Measurements from ENCODE around the gene NUDT5. TPM values are rescaled to one million over a fixed set of nuclear protein-coding genes. Genes with fewer than 3 reads are reported as not detected.

Gene NUDT5
- total RNA-seq, 4 donors from 2014 or later: 28.9 to 43.5 (median 42.8) TPM

DNA sequence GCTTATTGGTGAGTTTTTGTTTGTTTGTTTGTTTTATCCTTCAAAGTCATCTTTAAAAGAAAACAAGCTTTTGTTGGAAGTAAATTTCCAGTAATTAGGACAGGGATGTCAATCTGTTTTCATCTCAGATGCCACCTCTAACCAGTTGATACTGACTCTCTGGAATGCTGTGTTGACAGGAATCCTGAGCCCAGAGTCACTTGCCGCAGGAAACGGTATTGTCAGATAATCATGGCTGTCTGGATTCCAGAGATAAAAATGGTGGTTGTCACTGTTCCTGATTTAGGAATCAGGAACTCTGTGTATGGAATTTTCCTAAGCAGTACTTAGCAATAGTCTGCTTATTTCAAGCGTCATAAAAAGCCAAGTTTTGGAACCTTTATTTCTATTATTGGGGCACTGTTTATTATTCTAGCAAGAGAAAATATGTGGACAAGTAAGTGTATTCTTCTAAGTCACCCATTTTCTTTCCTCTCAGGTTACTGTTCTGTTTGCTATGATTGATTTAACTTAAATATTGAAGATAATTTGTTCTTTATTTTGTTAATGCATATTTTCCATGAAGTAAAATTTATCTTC is 39.5 kb upstream of the NUDT5 start:
- TF ChIP-seq, protein P1, sequence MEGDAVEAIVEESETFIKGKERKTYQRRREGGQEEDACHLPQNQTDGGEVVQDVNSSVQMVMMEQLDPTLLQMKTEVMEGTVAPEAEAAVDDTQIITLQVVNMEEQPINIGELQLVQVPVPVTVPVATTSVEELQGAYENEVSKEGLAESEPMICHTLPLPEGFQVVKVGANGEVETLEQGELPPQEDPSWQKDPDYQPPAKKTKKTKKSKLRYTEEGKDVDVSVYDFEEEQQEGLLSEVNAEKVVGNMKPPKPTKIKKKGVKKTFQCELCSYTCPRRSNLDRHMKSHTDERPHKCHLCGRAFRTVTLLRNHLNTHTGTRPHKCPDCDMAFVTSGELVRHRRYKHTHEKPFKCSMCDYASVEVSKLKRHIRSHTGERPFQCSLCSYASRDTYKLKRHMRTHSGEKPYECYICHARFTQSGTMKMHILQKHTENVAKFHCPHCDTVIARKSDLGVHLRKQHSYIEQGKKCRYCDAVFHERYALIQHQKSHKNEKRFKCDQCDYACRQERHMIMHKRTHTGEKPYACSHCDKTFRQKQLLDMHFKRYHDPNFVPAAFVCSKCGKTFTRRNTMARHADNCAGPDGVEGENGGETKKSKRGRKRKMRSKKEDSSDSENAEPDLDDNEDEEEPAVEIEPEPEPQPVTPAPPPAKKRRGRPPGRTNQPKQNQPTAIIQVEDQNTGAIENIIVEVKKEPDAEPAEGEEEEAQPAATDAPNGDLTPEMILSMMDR (IDR thresholded peaks at IDR 0.05; ENCODE audit: low read depth): no peak

DNA sequence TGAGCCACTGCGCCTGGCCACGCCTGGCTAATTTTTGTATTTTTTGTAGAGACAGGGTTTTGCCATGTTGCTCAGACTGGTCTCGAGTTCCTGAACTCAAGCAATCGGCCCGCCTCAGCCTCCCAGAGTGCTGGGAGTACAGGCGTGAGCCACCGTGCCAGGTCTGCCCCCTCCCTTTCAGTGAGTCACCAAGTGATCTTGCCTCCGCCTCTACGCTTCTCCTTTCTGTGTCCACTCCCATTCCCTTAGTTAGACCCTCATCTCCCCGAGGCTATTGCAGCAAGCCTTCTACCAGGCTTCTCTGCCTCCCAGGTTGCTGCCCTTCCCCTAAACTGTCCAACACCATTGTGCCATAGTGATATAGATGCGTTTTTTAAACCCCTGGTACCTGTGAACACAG is 33.2 kb upstream of the NUDT5 start:
- TF ChIP-seq, protein P1 (IDR thresholded peaks at IDR 0.05; ENCODE audit: low read depth): no peak

DNA sequence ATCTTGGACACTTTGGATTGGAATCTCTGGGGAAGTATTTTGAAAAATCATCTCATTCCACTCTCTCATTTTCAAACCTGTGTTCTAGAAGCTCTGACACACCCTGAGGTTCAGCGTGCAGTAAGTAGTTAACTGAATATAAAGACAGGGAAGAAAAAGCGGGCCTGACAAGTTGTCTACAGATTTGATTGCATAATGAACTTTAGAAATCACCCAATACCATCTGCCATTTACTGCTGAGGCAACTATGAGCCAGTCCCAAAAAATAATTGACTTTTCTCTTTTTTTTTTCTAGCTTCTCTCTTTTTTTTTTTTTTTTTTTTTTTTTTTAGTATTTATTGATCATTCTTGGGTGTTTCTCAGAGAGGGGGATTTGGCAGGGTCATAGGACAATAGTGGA is 29.8 kb upstream of the NUDT5 start:
- TF ChIP-seq, protein P1 (IDR thresholded peaks at IDR 0.05; ENCODE audit: low read depth): no peak

DNA sequence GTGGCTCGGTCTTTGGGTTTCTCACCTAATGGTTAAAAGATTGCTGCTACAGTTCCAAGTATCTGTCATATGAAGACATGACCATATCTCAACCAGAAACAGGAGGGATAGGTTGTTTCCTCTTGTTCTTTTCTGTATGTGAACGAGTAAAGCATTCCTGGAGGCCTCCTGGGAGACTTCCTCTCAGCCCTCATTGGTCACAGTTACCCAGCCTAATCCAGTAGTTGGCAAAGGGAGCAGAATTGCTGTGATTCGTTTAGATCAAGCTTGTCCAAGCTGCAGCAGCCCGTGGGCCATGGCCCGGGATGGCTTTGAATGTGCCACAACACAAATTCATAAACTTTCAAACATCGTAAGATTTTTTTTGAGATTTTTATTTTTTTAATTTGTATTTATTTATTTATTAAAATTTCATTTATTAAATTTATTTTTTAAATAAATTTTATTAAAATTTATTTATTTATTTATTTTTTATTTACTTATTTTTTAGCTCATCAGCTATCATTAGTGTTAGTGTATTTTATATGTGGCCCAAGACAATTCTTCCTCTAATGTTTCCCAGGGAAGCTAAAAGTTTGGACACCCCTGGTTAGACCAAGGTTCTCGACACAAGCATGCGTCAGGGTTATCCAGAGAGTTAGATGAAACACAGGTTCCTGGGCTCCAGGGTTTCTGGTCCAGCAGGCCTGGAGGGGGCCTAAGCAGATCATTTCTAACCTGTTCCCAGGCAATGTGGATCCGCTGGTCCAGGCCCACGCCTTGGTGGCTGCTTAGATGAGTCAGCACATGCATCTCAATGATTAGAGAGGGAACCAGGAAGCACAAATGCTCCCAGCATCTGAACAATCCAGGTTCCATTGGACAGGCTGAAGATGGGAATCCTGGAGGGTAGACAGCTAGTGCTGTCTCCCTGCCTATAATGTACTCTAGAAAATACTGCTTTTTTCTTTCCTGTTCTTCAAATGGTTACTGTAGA is 25.9 kb upstream of the NUDT5 start:
- TF ChIP-seq, protein P1 (IDR thresholded peaks at IDR 0.05; ENCODE audit: low read depth): no peak

DNA sequence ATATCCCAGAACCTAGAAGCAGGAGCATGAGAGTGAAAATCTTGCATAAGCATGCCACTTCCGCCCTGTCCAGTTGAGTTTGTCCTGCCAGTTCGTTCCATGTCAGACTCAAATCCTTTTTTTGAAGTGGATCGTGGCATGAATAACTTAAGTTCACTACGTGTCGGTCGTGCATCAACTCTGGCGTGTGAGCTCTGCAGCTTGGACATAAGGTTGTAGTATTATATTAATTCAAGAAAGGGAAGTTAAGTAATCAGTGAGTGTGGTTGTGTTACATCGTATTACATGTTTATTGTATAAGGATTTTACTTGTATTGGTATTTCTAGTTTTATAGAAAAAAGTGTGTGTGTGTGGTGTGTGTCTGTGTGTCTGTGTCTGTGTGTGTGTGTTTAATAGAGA is 23.3 kb upstream of the NUDT5 start:
- TF ChIP-seq, protein P1 (IDR thresholded peaks at IDR 0.05; ENCODE audit: low read depth): no peak

DNA sequence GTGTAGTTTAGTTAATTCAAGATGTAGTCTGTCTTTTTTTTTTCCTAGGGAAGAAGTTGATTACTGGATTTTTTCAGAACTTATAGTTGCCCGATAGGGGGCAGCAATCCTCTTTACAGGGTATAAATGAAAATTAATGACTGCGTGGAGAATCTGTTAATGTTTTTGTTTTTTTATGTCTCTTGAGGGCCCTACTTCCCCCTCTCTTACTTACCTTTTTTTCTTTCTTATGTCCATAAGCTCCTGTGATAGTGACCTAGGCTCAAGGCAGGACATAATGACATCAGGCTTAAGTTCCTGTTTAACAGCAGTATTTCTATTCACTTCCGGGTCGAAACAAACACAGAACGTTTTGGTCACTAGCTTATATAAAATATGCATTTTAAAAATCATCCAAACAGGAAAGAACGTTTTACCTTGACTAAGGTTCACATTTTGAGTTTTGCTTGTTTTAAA is 19.1 kb upstream of the NUDT5 start:
- TF ChIP-seq, protein P1 (IDR thresholded peaks at IDR 0.05; ENCODE audit: low read depth): no peak

DNA sequence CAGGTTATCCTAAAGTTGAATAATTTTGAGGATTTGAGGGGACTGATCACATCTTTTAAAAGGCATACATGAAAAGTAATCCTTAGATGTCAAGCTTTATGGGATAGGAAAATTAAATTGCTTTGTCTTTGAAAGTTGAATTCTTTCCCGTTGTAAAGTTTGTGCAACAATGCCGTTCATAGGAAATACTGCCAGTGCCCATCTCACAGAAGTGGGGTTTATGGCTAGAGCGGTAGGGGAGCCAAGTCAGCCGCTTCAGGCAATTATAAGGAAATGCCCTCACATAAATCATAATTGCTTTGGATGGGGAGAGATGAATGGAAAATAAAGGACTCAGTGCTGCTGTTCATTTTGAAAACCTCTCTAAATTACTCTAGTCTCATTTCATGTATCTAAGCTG is 18.4 kb upstream of the NUDT5 start:
- TF ChIP-seq, protein P1 (IDR thresholded peaks at IDR 0.05; ENCODE audit: low read depth): no peak

Measured in subcutaneous adipose tissue (tissue), 4 donors.